ENCODE measurements around the gene TBPL2. TPM values are rescaled to one million over a fixed set of nuclear protein-coding genes. Genes with fewer than 3 reads are reported as not detected.

The TBPL2 gene
- not detected in 2 replicates for total RNA-seq

DNA sequence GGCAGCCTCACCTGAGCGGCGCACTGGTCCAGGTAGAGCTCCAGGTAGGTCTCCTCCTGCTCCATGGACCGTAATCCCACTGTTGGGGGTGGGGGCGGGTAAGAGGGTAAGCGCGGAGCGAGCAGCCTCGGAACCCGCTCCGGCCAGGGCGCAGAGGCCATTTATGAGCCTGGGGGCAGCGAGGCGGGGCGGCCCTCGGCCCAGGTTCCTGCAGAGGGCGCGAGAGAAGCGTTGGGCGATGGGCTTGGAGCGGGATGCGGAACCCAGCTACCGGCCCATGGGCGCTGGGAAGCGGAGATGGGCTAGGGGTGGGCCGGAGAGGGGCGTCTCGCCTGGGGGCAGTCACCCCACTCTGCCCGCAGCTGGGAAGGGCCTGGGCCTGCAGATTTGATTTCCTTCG lies at the start of gene TBPL2:
Gene TBPL2, minus strand, starts transcription at position 232 of the 400 bp plus-strand sequence. Its CDS starts 167 bp downstream, at position 65.

DNA sequence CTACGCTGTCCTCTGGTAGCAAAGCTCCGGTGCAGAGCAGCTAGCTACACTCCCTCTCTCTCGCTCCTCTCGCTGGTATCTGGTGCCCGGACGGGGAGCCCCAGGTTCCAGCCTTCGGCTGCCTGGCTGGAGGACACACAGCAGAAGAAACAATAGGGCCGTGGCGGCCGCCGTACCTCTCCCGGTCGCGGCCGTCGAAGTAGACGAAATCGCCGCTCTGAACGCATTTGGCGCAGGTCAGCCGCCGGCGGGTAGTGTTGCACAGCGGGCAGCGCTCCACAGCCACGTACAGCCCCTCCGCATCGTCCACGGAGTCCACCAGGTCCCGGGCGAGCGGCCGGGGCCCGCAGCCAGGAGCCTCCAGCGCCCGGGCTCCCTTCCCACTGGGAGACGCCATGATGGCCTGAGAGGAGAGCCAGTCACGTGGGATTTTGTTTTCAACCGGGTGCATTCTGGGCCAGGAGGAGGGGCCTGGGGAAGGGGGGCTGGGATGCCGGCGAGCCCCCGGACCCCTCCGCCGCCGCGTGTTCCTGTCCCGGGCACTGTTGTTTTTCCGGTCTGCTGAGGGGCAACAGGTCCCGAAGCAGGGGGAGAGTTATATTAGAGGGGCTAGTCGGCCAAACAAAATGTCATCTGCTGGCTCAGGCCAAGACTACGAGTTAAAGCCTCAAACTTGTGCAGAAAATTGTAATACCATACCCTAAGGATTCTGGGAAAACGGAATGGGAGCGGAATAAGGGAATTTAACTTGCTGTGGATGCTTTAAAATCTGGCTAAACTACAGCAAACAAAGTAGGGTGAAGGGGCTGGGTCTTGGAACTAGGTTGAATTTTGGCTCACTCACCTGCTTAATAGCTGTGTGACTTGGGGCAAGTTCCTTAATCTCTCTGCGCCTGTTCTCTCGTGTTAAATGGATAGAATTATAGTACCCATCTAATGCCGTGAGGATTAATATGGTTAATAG lies 28.7 kb downstream of the TBPL2 start, which contains the start of gene ATG14:
Gene ATG14, minus strand, starts transcription at position 405 of the 964 bp plus-strand sequence. Its CDS starts 8 bp downstream, at position 397.

Small RNA genes within 50 kb of the gene (small RNA-seq; reads per million reads assigned to genes)
- not detected for gene AL356801.1

Other genes with a start within 250 kb of the TBPL2 start
- gene DLGAP5, start 249.0 kb downstream of the TBPL2 start, total RNA-seq, result 3.5 and 11.1 TPM in 2 replicates
- gene FBXO34, start 169.2 kb downstream of the TBPL2 start, total RNA-seq, result 21.0 and 22.0 TPM in 2 replicates
- 11.1 and 14.5 TPM in 2 replicates for gene ATG14, start 28.8 kb downstream of the TBPL2 start, total RNA-seq
- 70.7 and 82.9 TPM in 2 replicates for gene KTN1, start 139.6 kb upstream of the TBPL2 start, total RNA-seq

Measured in placental epithelial cell (primary cell).